Activated naive CD8-positive, alpha-beta T cell treated with anti-CD3 and anti-CD28 coated beads, Interleukin-2, amount 50 U/mL, for 24 hours (primary cell): ENCODE measurements around the gene UBE4B.
"Not testable (repeated sequence)": the region's sequence is repeated elsewhere in the genome, so short reads cannot be mapped to it uniquely, and the experiment has no call there.

Experiments used
- ATAC-seq: fragments of 150-1000 bp; cut with Tn5 transposase; one replicate; pipeline ENCODE4 v1.10.0; 2021
- DNase-seq: peaks from one replicate; pipeline ENCODE4 v3.0.0; 2021
- H3K27ac Mint-ChIP-seq: one replicate; pipeline ENCODE4 v1.8.0; 2021; ENCODE audit warnings: mild to moderate bottlenecking, mixed read lengths
- H3K27me3 Mint-ChIP-seq: one replicate; pipeline ENCODE4 v1.8.0; 2021; ENCODE audit warnings: mixed read lengths
- H3K36me3 Mint-ChIP-seq: one replicate; pipeline ENCODE4 v1.8.0; 2021; ENCODE audit warnings: low read depth, mixed read lengths
- H3K4me1 Mint-ChIP-seq: one replicate; pipeline ENCODE4 v1.8.0; 2021; ENCODE audit warnings: mixed read lengths
- H3K4me3 Mint-ChIP-seq: one replicate; pipeline ENCODE4 v1.8.0; 2021; ENCODE audit warnings: mild to moderate bottlenecking, moderate library complexity, mixed read lengths
- H3K9me3 Mint-ChIP-seq: one replicate; pipeline ENCODE4 v1.8.0; 2021; ENCODE audit warnings: mixed read lengths

UBE4B gene

DNA sequence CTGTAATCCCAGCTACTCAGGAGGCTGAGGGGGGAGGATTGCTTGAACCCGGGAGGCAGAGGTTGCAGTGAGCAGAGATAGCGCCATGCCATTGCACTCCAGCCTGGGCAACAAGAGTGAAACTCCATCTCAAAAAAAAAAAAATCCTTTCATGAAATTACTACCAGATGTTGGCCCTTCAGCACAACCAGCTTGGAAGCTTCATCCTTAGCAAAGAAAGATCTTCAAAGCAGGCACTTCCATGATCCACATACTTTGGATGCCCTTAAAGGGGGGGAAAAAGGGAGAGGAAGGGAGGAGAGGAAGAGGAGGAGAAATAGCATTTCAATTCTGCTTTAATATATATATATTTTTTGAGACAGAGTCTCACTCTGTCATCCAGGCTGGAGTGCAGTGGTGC lies 12.1 kb upstream of the UBE4B start:
- H3K4me3 Mint-ChIP-seq, DNase-seq, ATAC-seq, H3K4me1 Mint-ChIP-seq, H3K36me3 Mint-ChIP-seq, H3K9me3 Mint-ChIP-seq, H3K27me3 Mint-ChIP-seq, H3K27ac Mint-ChIP-seq: not testable (repeated sequence)

DNA sequence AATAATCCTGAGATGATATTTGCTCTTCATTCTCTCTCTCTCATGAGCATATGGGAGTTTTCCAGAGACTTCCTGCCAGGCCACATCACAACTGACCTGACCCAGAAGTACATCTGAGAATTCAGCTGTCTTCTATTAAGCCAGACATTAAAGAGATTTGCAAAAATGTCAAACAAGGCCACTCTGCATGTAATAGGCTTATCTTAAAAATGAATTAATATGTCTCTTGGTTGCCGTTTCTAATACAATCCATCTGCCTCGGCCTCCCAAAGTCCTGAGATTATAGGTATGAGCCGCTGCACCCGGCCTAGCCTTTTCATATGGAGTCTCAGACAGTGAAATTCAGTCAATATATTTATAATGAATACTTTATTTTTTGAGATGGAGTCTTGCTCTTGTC lies 10.8 kb upstream of the UBE4B start:
- not testable (repeated sequence) for H3K4me1 Mint-ChIP-seq, H3K9me3 Mint-ChIP-seq, DNase-seq, H3K27ac Mint-ChIP-seq, ATAC-seq, H3K27me3 Mint-ChIP-seq, H3K4me3 Mint-ChIP-seq, H3K36me3 Mint-ChIP-seq

DNA sequence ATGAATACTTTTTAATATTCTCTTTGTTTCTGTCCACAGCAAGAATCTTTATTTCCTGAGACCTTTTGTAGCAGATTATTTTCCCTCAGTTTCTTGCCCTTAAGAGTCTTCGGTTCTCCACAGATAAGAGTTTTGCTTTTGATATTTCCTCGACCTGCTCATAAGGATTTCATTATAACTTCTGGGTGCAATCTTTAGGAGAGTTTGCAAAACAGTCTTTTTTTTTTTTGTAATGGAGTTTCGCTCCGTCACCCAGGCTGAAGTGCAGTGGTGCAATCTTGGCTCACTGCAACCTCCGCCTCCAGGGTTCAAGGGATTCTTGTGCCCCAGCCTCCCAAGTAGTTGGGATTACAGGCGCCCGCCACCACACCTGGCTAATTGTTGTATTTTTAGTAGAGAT lies 10.1 kb upstream of the UBE4B start:
- H3K27ac Mint-ChIP-seq, result no peak overlapping the region
- H3K9me3 Mint-ChIP-seq, result no peaks in the 10 kb centered on the region
- no peaks in the 10 kb centered on the region for H3K4me1 Mint-ChIP-seq
- H3K27me3 Mint-ChIP-seq, result peaks cover 2% of the 10 kb centered on the region
- ATAC-seq (no peak), DNase-seq (no peak)
- no peaks in the 10 kb centered on the region for H3K36me3 Mint-ChIP-seq
- no peak overlapping the region for H3K4me3 Mint-ChIP-seq

DNA sequence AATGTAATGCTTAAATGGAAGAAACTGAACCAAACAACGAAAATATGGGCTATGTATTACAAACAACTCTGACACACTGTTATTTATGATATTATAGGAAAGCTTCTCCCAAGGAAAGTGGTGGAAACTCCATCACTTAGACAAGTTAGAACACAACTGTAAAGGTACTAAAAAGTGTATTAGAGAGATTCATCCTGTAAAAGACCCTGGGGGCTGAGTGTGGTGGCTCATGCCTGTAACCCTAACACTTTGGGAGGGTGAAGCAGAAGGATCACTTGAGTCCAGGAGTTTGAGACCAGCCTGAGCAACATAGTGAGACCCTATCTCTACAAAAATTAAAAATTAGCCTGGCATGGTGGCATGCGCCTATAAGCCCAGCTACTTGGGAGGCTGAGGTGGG lies 7.4 kb upstream of the UBE4B start:
- DNase-seq (no peak), ATAC-seq (no peak)
- H3K9me3 Mint-ChIP-seq, result no peaks in the 10 kb centered on the region
- no peak overlapping the region for H3K4me3 Mint-ChIP-seq
- H3K4me1 Mint-ChIP-seq, result no peaks in the 10 kb centered on the region
- H3K36me3 Mint-ChIP-seq, result no peaks in the 10 kb centered on the region
- H3K27ac Mint-ChIP-seq, result no peak overlapping the region
- peaks cover 2% of the 10 kb centered on the region for H3K27me3 Mint-ChIP-seq

DNA sequence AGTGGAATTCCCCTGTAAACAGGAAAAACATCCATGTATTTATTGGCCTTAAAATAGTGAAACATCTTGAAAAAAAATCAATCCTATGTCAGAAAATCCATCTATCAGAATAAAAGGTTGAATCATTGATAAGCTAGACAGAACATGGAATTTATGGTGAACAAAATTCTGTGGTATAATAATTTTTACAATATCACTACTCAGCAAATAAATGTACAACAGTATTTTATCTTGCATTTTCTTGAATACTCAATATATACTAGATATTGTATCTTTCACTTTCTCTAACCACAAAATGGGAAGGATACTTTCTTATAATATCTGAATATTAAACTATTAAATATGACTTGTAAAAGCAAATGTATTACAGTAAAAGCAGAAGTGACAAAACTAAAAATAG lies 5.7 kb upstream of the UBE4B start:
- DNase-seq (no peak), ATAC-seq (no peak)
- Mint-ChIP-seq H3K27me3 (peaks cover 2% of the 10 kb centered on the region), H3K36me3 (no peaks in the 10 kb centered on the region), H3K27ac (no peak overlapping the region), H3K4me1 (no peaks in the 10 kb centered on the region), H3K9me3 (no peaks in the 10 kb centered on the region), H3K4me3 (no peak overlapping the region)

DNA sequence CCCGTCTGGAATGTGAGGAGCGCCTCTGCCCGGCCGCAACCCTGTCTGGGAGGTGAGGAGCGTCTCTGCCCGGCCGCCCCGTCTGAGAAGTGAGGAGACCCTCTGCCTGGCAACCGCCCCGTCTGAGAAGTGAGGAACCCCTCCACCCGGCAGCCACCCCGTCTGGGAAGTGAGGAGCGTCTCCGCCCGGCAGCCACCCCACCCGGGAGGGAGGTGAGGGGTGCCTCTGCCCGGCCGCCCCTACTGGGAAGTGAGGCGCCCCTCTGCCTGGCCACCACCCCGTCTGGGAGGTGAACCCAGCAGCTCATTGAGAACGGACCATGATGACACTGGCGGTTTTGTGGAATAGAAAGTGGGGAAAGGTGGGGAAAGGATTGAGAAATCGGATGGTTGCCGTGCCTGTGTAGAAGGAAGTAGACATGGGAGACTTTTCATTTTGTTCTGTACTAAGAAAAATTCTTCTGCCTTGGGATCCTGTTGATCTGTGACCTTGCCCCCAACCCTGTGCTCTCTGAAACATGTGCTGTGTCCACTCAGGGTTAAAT lies 3.7 kb upstream of the UBE4B start:
- H3K4me1 Mint-ChIP-seq, H3K36me3 Mint-ChIP-seq, H3K27me3 Mint-ChIP-seq, ATAC-seq, H3K4me3 Mint-ChIP-seq, H3K27ac Mint-ChIP-seq, DNase-seq, H3K9me3 Mint-ChIP-seq: not testable (repeated sequence)

DNA sequence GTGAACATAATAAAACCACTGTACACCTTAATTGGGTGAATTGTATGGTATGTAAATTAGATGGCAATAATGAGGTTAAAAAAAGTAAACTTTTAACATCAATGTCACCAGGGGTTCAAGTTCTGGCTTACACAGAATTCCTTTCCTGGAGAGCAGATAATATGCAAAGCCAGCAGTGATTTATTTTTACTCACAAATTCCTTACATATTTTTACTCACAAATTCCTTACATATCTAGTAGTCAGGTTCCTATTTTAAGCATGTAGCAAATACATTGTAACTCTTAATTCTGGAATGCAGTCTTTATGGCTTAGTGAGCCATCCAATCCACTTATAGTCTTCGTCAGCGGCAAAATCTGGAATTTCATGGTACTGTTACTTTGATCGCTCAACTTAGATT lies 1.3 kb upstream of the UBE4B start:
- no peak for DNase-seq
- H3K4me3 Mint-ChIP-seq, result no peak overlapping the region

DNA sequence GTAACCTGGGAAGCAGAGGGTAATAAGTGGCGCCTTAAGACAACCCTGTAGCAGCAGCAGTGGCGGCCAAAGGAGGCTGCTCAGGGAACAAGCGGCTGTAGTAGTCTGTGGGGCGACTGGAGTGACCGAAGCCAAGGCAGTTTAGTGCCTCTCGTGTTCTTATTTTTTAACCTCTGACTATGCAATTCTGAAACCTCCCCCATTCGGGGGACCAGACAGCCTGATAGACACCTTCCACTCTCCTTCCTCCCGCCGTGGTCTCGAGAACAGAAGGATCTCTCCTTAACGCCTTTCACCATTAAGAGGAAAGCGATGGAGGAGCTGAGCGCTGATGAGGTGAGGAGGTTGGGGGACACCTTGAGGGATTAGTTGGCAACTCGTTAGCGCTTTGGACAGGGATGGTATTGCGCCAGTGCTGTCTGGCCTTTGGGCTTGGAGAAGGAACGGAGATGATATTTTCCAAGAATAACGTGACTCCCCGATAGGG lies 644 bp downstream of the UBE4B start:
- no peaks in the 10 kb centered on the region for H3K27me3 Mint-ChIP-seq
- peak overlapping the region; percentile 94 for H3K27ac Mint-ChIP-seq
- ATAC-seq (peak; percentile 25), DNase-seq (peak; percentile 20)
- peaks cover 22% of the 10 kb centered on the region for H3K4me1 Mint-ChIP-seq
- H3K4me3 Mint-ChIP-seq, result peak overlapping the region; percentile 91
- H3K36me3 Mint-ChIP-seq, result no peaks in the 10 kb centered on the region
- no peaks in the 10 kb centered on the region for H3K9me3 Mint-ChIP-seq

More for the DNA sequence above, 1.3 kb upstream of the UBE4B start:
- no peaks in the 10 kb centered on the region for H3K27me3 Mint-ChIP-seq
- no peak overlapping the region for H3K27ac Mint-ChIP-seq
- ATAC-seq, result no peak
- no peaks in the 10 kb centered on the region for H3K36me3 Mint-ChIP-seq
- peaks cover 22% of the 10 kb centered on the region for H3K4me1 Mint-ChIP-seq
- no peaks in the 10 kb centered on the region for H3K9me3 Mint-ChIP-seq

DNA sequence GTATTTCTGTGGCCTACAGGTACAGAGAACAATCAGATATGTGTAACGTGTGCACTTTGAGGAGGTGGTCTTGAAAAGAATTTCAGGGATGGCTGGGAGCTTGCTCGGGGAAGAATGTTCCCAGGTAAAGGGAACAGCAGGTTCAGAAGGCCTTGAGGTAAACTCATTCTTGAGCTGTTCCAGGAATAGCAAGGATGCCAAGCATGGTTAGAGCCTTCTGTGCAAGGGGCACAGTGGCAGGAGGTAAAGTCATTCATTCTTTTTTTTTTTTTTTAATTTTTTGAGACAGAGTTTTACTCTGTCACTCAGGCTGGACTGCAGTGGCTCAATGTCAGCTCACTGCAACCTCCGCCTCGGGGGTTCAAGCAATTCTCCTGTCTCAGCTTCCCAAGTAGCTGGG lies 10.0 kb downstream of the UBE4B start:
- Mint-ChIP-seq H3K36me3 (peaks cover 4% of the 10 kb centered on the region), H3K27ac (no peak overlapping the region)
- ATAC-seq, result no peak

DNA sequence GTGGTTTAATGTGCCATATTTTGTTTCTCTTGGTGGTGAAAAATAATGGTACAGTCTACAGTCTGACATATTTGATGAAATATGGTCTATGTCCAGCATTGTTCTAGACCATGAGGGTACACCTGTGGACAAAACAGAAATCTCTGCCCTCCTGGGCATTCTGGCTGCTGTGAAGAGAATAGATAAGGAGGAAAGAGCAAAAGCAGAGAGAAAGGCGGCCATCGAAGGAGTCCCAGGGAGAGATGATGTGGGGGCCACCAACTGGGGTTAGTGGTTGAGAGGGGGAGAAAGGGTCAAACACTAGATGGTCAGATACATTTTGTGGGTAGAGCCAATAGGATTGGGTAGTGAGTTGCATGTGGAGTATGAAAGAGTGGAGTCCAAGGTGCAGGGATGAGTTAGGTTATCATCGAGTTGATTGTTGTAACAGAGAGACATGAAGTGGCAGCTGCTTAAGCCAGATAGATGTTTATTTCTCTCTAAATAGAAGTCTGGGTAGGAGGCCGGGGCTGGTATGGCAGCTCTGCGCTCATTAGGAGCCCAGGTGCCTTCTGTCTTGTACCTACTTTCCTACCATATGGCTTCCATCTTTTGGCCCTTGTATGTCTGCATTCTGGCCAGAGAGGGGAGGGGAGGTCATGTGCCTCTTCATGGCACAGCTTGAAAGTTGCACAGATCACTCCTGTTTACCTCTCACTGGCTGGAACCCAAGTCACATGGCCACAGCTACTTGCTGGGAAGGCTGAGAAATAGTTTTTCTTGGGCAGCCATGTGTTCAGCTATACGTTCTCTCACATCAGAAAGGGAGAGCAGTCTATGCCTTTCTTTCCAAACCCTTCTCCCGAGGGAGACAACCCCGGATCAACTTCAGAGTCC lies 13.0 kb downstream of the UBE4B start:
- Mint-ChIP-seq H3K9me3 (no peaks in the 10 kb centered on the region), H3K27me3 (no peaks in the 10 kb centered on the region), H3K27ac (no peak overlapping the region), H3K4me3 (no peak overlapping the region), H3K4me1 (peaks cover 8% of the 10 kb centered on the region), H3K36me3 (peaks cover 6% of the 10 kb centered on the region)
- no peak for ATAC-seq
- DNase-seq, result no peak

More for the DNA sequence above, 10.0 kb downstream of the UBE4B start:
- Mint-ChIP-seq H3K9me3 (no peaks in the 10 kb centered on the region), H3K4me3 (no peak overlapping the region), H3K4me1 (peaks cover 8% of the 10 kb centered on the region), H3K27me3 (no peaks in the 10 kb centered on the region)
- no peak for DNase-seq

DNA sequence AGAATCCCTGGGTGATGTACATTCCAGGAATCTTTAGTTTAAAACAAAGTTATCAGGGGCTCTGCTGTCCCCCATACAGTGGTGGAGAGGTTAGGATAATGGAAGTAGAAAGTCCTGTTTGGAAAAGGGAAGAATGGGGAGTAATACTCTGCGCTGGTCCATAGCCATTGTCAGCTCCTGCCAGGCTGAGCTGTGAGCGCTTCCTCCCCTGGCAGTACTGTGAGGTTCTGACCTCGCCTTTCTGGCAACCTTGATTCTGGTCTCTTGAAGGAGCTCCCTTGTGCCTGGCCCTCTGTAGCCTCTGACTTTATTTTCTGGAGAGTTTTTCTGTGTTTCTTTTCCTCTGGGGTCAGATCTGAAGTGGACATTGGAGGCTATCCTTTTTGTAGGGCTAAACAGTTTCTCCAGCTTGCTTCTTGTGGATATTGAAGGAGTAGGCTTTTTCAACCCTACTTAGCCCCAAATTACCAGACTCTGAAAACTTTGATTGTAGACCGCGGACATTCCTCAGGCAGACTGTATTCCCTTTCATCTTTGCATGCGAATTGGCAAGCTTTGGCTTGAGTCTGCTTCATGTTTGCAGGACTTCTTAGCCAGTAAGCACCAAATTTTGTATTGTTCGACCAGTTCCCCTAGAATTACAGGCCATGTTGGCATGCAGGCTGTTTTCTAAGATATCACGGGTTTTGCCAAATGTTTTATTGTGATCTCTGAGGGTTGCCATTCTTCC lies 13.8 kb downstream of the UBE4B start:
- no peak for DNase-seq
- H3K9me3 Mint-ChIP-seq, result no peaks in the 10 kb centered on the region
- H3K4me1 Mint-ChIP-seq, result peaks cover 8% of the 10 kb centered on the region
- peaks cover 6% of the 10 kb centered on the region for H3K36me3 Mint-ChIP-seq
- H3K4me3 Mint-ChIP-seq, result no peak overlapping the region
- H3K27ac Mint-ChIP-seq, result no peak overlapping the region
- ATAC-seq, result no peak
- H3K27me3 Mint-ChIP-seq, result no peaks in the 10 kb centered on the region

DNA sequence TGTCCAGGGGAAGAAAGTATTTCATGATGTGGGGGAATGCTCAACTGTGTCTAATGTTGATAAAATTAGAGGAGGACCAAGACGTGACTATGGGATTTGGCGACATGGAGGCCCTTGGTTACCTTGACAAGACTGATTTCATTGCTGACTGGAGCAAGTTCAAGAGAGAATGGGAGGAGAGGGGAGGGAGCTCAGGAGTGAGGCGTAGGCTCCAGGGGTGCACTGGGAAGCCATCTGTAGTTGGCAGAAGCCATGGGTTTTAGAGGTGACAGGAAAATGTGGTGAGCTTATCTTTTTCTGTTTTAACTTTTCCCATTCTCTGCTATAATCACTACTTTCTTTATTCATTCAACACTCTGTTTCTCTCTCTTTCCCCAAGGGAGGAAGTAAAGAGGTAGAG lies 15.8 kb downstream of the UBE4B start:
- Mint-ChIP-seq H3K9me3 (no peaks in the 10 kb centered on the region), H3K27ac (no peak overlapping the region), H3K4me3 (no peak overlapping the region), H3K36me3 (peaks cover 4% of the 10 kb centered on the region), H3K27me3 (no peaks in the 10 kb centered on the region), H3K4me1 (peaks cover 6% of the 10 kb centered on the region)
- no peak for DNase-seq
- ATAC-seq, result no peak

DNA sequence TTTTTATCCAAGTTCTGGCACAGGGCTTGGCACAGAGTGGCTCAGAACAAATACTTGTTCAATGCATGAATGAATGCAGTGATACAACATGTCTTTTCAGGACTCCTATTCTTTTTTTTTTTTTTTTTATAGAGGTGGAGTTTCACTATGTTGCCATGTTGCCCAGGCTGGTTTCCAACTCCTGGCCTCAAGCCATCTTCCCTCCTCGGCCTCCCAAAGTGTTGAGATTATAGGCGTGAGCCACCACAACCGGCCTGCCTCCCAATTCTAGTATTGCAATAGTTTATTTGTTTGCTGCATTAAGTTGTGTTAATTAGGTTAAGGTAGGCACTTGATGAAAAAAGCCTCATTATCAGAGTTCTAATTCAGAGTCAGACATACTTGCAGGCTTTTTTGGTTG lies 17.9 kb downstream of the UBE4B start:
- Mint-ChIP-seq H3K4me3 (no peak overlapping the region), H3K27ac (no peak overlapping the region), H3K9me3 (no peaks in the 10 kb centered on the region), H3K4me1 (peaks cover 2% of the 10 kb centered on the region), H3K36me3 (peaks cover 4% of the 10 kb centered on the region), H3K27me3 (no peaks in the 10 kb centered on the region)
- DNase-seq (no peak), ATAC-seq (no peak)

DNA sequence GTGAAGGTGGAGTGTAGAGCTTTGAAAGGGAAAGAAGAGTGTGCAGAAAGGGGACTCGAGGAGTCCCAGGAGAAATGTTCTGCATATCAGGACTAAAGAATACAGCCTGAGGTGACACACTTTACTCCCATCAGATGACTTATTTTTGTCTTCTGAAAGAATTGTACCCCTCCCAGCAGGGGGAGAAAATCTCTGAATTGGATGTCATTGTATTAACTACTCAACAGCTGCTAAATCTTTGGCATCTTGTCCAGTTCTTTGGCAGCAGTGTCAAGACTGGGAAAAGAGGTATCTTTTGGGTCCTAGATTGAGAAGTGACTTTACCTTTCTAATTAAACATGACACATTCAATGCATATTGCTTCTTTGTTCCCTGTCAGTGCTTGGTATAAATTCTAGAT lies 18.9 kb downstream of the UBE4B start:
- ATAC-seq (no peak), DNase-seq (no peak)
- H3K9me3 Mint-ChIP-seq, result no peaks in the 10 kb centered on the region
- peaks cover 2% of the 10 kb centered on the region for H3K4me1 Mint-ChIP-seq
- H3K27ac Mint-ChIP-seq, result no peak overlapping the region
- no peaks in the 10 kb centered on the region for H3K27me3 Mint-ChIP-seq
- peaks cover 4% of the 10 kb centered on the region for H3K36me3 Mint-ChIP-seq
- no peak overlapping the region for H3K4me3 Mint-ChIP-seq

DNA sequence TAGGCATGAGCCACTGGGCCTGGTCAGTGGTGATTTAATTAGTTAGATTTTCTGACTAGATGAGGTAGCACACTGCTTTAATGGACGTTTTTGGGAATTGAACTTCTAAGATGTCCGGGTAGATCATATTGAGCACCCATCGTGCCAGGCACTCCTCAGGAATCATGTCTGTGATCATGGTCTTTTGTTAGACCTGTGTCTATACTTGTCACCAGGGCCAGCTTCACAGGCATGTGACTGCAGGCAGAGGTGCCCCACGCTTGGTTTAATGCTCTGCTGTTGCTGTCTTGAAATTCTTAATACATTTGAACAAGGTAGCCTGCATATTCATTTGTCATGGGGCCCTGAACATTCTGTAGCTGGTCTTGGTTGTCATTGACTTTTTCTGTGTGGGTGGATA lies 19.6 kb downstream of the UBE4B start:
- DNase-seq (no peak), ATAC-seq (no peak)
- H3K4me3 Mint-ChIP-seq, result no peak overlapping the region
- H3K27me3 Mint-ChIP-seq, result no peaks in the 10 kb centered on the region
- H3K4me1 Mint-ChIP-seq, result no peaks in the 10 kb centered on the region
- no peak overlapping the region for H3K27ac Mint-ChIP-seq
- H3K9me3 Mint-ChIP-seq, result no peaks in the 10 kb centered on the region
- H3K36me3 Mint-ChIP-seq, result peaks cover 4% of the 10 kb centered on the region
